H9 (cell line): ENCODE measurements around the gene ULK4. TPM values are rescaled to one million over a fixed set of nuclear protein-coding genes. Genes with fewer than 3 reads are reported as not detected.

Source experiments
- DNase-seq: peaks from one replicate; pipeline ENCODE4 v3.0.0-alpha.2; 2017
- H2AFZ ChIP-seq: one replicate; pipeline ENCODE4 v1.6.1; 2013; ENCODE audit warnings: mild to moderate bottlenecking, low read length, control low read depth, moderate library complexity
- H2AK5ac ChIP-seq: 2 replicates; pipeline ENCODE4 v1.6.1; 2013; ENCODE audit warnings: low read length, control low read depth, mixed read lengths; ENCODE audit not compliant: insufficient read length
- H2BK120ac ChIP-seq: one replicate; pipeline ENCODE4 v1.6.1; 2013; ENCODE audit warnings: low read depth, mild to moderate bottlenecking, low read length, control low read depth, inconsistent platforms; ENCODE audit not compliant: poor library complexity, severe bottlenecking
- H2BK12ac ChIP-seq: 2 replicates; pipeline ENCODE4 v1.6.1; 2013; ENCODE audit warnings: low read length, control low read depth, mixed read lengths, low read depth; ENCODE audit not compliant: insufficient read length
- H2BK15ac ChIP-seq: 2 replicates; pipeline ENCODE4 v1.6.1; 2013; ENCODE audit warnings: low read depth, low read length, control low read depth
- H2BK20ac ChIP-seq: one replicate; pipeline ENCODE4 v1.6.1; 2013; ENCODE audit warnings: low read depth, mild to moderate bottlenecking, low read length, control low read depth, inconsistent platforms; ENCODE audit not compliant: poor library complexity, severe bottlenecking
- H2BK5ac ChIP-seq: 2 replicates; pipeline ENCODE4 v1.6.1; 2013; ENCODE audit warnings: low read length, control low read depth, mixed read lengths; ENCODE audit not compliant: insufficient read length
- H3K14ac ChIP-seq: 2 replicates; pipeline ENCODE4 v1.6.1; 2013; ENCODE audit warnings: low read length, control low read depth; ENCODE audit not compliant: insufficient read depth
- H3K18ac ChIP-seq: 2 replicates; pipeline ENCODE4 v1.6.1; 2013; ENCODE audit warnings: low read depth, mild to moderate bottlenecking, mixed read lengths, low read length, control low read depth; ENCODE audit not compliant: insufficient read length
- H3K23ac ChIP-seq: 2 replicates; pipeline ENCODE4 v1.6.1; 2013; ENCODE audit warnings: low read length, control low read depth, mixed read lengths, low read depth; ENCODE audit not compliant: insufficient read length
- H3K23me2 ChIP-seq: 2 replicates; pipeline ENCODE4 v1.6.1; 2013; ENCODE audit warnings: low read depth, mild to moderate bottlenecking, mixed read lengths, low read length, control low read depth; ENCODE audit not compliant: insufficient read length, poor library complexity, severe bottlenecking
- H3K27ac ChIP-seq: 2 replicates; pipeline ENCODE4 v1.5.1; 2013; ENCODE audit warnings: low read length, control low read depth, mixed read lengths, low read depth; ENCODE audit not compliant: insufficient read length
- H3K27me3 ChIP-seq: 2 replicates; pipeline ENCODE4 v1.6.1; 2013; ENCODE audit warnings: low read length, control low read depth, inconsistent platforms; ENCODE audit not compliant: insufficient read depth
- H3K4ac ChIP-seq: 2 replicates; pipeline ENCODE4 v1.6.1; 2013; ENCODE audit warnings: low read depth, mild to moderate bottlenecking, control low read depth, inconsistent platforms, low read length, moderate library complexity
- H3K4me1 ChIP-seq: 2 replicates; pipeline ENCODE4 v1.6.1; 2013; ENCODE audit warnings: low read length, control low read depth, inconsistent platforms; ENCODE audit not compliant: insufficient read depth
- H3K4me2 ChIP-seq: 2 replicates; pipeline ENCODE4 v1.6.1; 2013; ENCODE audit warnings: low read length, control low read depth, mixed read lengths; ENCODE audit not compliant: insufficient read length, insufficient read depth
- H3K56ac ChIP-seq: 2 replicates; pipeline ENCODE4 v1.6.1; 2013; ENCODE audit warnings: low read depth, mild to moderate bottlenecking, mixed read lengths, low read length, control low read depth; ENCODE audit not compliant: insufficient read length
- H3K79me1 ChIP-seq: 2 replicates; pipeline ENCODE4 v1.6.1; 2013; ENCODE audit warnings: low read depth, mild to moderate bottlenecking, moderate library complexity, low read length, control low read depth, inconsistent platforms; ENCODE audit not compliant: insufficient read depth, poor library complexity, severe bottlenecking
- H3K79me2 ChIP-seq: 2 replicates; pipeline ENCODE4 v1.6.1; 2013; ENCODE audit warnings: low read length, control low read depth, inconsistent platforms; ENCODE audit not compliant: insufficient read depth
- H3K9ac ChIP-seq: 2 replicates; pipeline ENCODE4 v1.6.1; 2013; ENCODE audit warnings: low read length, control low read depth, mixed read lengths; ENCODE audit not compliant: insufficient read length; ENCODE audit errors: extremely low read depth
- H3K9me3 ChIP-seq: one replicate; pipeline ENCODE4 v1.6.1; 2013; ENCODE audit warnings: low read depth, low read length, inconsistent platforms; ENCODE audit not compliant: control insufficient read depth
- H3T11ph ChIP-seq: one replicate; pipeline ENCODE4 v1.6.1; 2013; ENCODE audit warnings: mild to moderate bottlenecking, low read length, control low read depth, inconsistent platforms
- H4K20me1 ChIP-seq: one replicate; pipeline ENCODE4 v1.6.1; 2013; ENCODE audit not compliant: control insufficient read depth, insufficient read length, insufficient read depth
- H4K5ac ChIP-seq: 2 replicates; pipeline ENCODE4 v1.6.1; 2013; ENCODE audit warnings: low read depth, mild to moderate bottlenecking, mixed read lengths, low read length, control low read depth; ENCODE audit not compliant: insufficient read length
- H4K8ac ChIP-seq: replicated peaks from 2 replicates; pipeline ENCODE4 v1.6.1; 2013; ENCODE audit warnings: low read length, control low read depth, mixed read lengths, low read depth; ENCODE audit not compliant: insufficient read length
- H4K91ac ChIP-seq: 2 replicates; pipeline ENCODE4 v1.6.1; 2013; ENCODE audit warnings: low read depth, mild to moderate bottlenecking, moderate library complexity, mixed read lengths, low read length, control low read depth; ENCODE audit not compliant: insufficient read length
- H3K27ac Mint-ChIP-seq, 3 experiments: 2 replicates in 2 of 3; 3 replicates in 1 of 3; pipeline ENCODE4 v1.8.0; 2020 to 2021; ENCODE audit warnings: mixed read lengths in 3 of 3, mild to moderate bottlenecking in 1 of 3, moderate library complexity in 1 of 3
- H3K27me3 Mint-ChIP-seq: 2 replicates; pipeline ENCODE4 v1.8.0; 2021; ENCODE audit warnings: low read depth, mild to moderate bottlenecking, moderate library complexity, mixed read lengths
- H3K36me3 Mint-ChIP-seq, 3 experiments: 2 replicates in 2 of 3; 3 replicates in 1 of 3; pipeline ENCODE4 v1.8.0; 2020 to 2021; ENCODE audit warnings: low read depth in 3 of 3, mixed read lengths in 3 of 3; ENCODE audit not compliant: insufficient read depth in 1 of 3
- H3K4me1 Mint-ChIP-seq, 2 experiments: 2 replicates each; pipeline ENCODE4 v1.8.0; 2020; ENCODE audit warnings: mixed read lengths in 2 of 2
- H3K4me3 Mint-ChIP-seq, 2 experiments: 2 replicates in 1 of 2; 3 replicates in 1 of 2; pipeline ENCODE4 v1.8.0; 2020 to 2021; ENCODE audit warnings: mild to moderate bottlenecking in 2 of 2, mixed read lengths in 2 of 2, moderate library complexity in 1 of 2
- H3K9me3 Mint-ChIP-seq, 2 experiments: 2 replicates in 1 of 2; 3 replicates in 1 of 2; pipeline ENCODE4 v1.8.0; 2020; ENCODE audit warnings: mild to moderate bottlenecking in 2 of 2, mixed read lengths in 2 of 2, moderate library complexity in 1 of 2
- WGBS: extraction: QIAGEN DNeasy Blood & Tissue Kit; methylation state at CpG from one replicate; pipeline ENCODE4 v1.1.7; 2013; ENCODE audit warnings: missing lambda C conversion rate, low lambda C conversion rate, mixed read lengths; ENCODE audit not compliant: insufficient read length; ENCODE audit errors: extremely low coverage; 5-methylcytosine and 5-hydroxymethylcytosine counted together
- total RNA-seq: library from RNA; stranded (reverse); gene quantifications from 2 replicates; pipeline ENCODE4 v1.2.1, GENCODE V29; 2021
- TF ChIP-seq, protein P1 (sequence below): fragments of 200-600 bp; sonication (generic); conservative IDR thresholded peaks from 3 replicates; pipeline ENCODE4 v1.8.0; 2021; ENCODE audit warnings: antibody characterized with exemption, mild to moderate bottlenecking

Gene ULK4
- total RNA-seq, 1 experiment from 2014 or later = 12.9 TPM

DNA sequence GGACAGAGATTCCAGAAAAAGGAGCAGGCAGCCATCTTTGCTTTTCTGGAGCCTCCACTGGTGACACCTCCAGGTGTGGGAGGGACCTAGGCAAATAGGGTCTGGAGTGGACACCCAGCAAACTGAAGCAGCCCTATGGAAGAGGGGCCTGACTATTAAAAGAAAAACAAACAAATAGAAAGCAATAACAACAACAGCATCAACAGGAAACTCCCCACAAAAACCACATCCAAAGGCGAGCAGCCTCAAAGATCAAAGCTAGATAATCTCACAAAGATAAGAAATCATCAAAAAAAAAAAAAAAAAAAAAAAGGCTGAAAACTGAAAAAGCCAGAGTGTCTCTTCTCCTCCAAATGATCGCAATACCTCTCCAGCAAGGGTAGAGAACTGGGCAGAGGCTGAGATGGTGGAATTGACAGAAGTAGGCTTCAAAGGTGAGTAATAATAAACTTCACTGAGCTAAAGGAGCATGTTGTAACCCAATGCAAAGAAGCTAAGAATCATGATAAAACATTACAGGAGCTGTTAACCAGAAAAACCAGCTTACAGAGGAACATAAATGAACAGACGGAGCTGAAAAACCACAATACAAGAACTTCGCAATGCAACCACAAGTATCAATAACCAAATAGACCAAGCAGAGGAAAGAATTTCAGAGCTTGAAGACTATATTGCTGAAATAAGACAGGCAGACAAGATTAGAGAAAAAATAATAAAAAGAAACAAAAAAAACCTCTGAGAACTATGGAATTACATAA is 537.2 kb downstream of the ULK4 start:
- Histone ChIP-seq H3K18ac (no peak overlapping the region), H3K79me2 (no peaks in the 10 kb centered on the region), H3K23me2 (no peaks in the 10 kb centered on the region), H2AK5ac (no peak overlapping the region), H3K56ac (no peak overlapping the region), H2BK12ac (no peak overlapping the region), H3K4me2 (no peak overlapping the region), H2BK15ac (no peak overlapping the region), H2BK120ac (no peak overlapping the region), H3K9me3 (no peaks in the 10 kb centered on the region), H3K4me1 (no peaks in the 10 kb centered on the region; the same call in 1 of the 2 replicates), H3K14ac (no peak overlapping the region), H4K5ac (no peak overlapping the region), H2BK5ac (no peak overlapping the region), H3K27ac (no peak overlapping the region), H3K79me1 (no peaks in the 10 kb centered on the region), H4K20me1 (no peaks in the 10 kb centered on the region), H2BK20ac (no peak overlapping the region), H4K8ac (no peak overlapping the region), H3T11ph (no peak overlapping the region), H4K91ac (no peak overlapping the region), H3K23ac (no peak overlapping the region), H3K4ac (no peak overlapping the region), H2AFZ (no peak overlapping the region), H3K27me3 (no peaks in the 10 kb centered on the region), H3K9ac (no peak overlapping the region)
- Mint-ChIP-seq H3K4me1 (peaks cover 2 to 6% of the 10 kb centered on the region in 2 experiments; a peak in 2 of 4 replicates), H3K27me3 (no peaks in the 10 kb centered on the region), H3K9me3 (peaks cover 0 to 6% of the 10 kb centered on the region in 2 experiments; a peak in 2 of 5 replicates), H3K36me3 (peaks cover 0 to 5% (median 2%) of the 10 kb centered on the region in 3 experiments; a peak in 2 of 7 replicates), H3K27ac (no peak overlapping the region), H3K4me3 (no peak overlapping the region)
- TF ChIP-seq, protein P1, sequence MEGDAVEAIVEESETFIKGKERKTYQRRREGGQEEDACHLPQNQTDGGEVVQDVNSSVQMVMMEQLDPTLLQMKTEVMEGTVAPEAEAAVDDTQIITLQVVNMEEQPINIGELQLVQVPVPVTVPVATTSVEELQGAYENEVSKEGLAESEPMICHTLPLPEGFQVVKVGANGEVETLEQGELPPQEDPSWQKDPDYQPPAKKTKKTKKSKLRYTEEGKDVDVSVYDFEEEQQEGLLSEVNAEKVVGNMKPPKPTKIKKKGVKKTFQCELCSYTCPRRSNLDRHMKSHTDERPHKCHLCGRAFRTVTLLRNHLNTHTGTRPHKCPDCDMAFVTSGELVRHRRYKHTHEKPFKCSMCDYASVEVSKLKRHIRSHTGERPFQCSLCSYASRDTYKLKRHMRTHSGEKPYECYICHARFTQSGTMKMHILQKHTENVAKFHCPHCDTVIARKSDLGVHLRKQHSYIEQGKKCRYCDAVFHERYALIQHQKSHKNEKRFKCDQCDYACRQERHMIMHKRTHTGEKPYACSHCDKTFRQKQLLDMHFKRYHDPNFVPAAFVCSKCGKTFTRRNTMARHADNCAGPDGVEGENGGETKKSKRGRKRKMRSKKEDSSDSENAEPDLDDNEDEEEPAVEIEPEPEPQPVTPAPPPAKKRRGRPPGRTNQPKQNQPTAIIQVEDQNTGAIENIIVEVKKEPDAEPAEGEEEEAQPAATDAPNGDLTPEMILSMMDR = no peak
- no CpG with 5 or more reads among the region's 4 CpGs for WGBS
- DNase-seq = no peak
